Ectodermal cell (in vitro differentiated cells): ENCODE data around the gene LRRC3.

Experiments
- H3K27ac ChIP-seq: 2 replicates; pipeline ENCODE4 v1.7.0; 2013; ENCODE audit warnings: mild to moderate bottlenecking, low read depth, low read length; ENCODE audit not compliant: insufficient read depth, poor library complexity, severe bottlenecking
- H3K27me3 ChIP-seq: 2 replicates; pipeline ENCODE4 v1.7.0; 2013; ENCODE audit warnings: mild to moderate bottlenecking, low read length; ENCODE audit not compliant: insufficient read depth, control insufficient read depth, poor library complexity, severe bottlenecking
- H3K36me3 ChIP-seq: one replicate; pipeline ENCODE4 v1.7.0; 2013; ENCODE audit warnings: low read length; ENCODE audit not compliant: control insufficient read depth, insufficient read depth
- H3K4me1 ChIP-seq: one replicate; pipeline ENCODE4 v1.7.0; 2013; ENCODE audit warnings: low read length; ENCODE audit not compliant: control insufficient read depth, insufficient read depth
- H3K4me3 ChIP-seq: 2 replicates; pipeline ENCODE4 v1.7.0; 2013; ENCODE audit warnings: low read depth, low read length, control low read depth; ENCODE audit not compliant: insufficient read depth
- H3K9me3 ChIP-seq: 2 replicates; pipeline ENCODE4 v1.7.0; 2013; ENCODE audit warnings: mild to moderate bottlenecking, low read length, moderate library complexity; ENCODE audit not compliant: control insufficient read depth
- whole genome bisulfite sequencing, 2 experiments: methylation state at CpG; one replicate each; pipeline ENCODE4 v1.1.7; 2013; ENCODE audit warnings: missing lambda C conversion rate in 2 of 2; 5-methylcytosine and 5-hydroxymethylcytosine counted together

The LRRC3 gene

GRCh38 chr21:44489962-44490361, 34.7 kb downstream of the LRRC3 start:
- no peaks in the 10 kb centered on the region for H3K9me3 ChIP-seq
- no peak overlapping the region for H3K27ac ChIP-seq
- no peaks in the 10 kb centered on the region for H3K27me3 ChIP-seq
- WGBS, 2 experiments, result 45% methylated on average over 7 of the region's 7 CpGs
- no peaks in the 10 kb centered on the region for H3K36me3 ChIP-seq
- no peak overlapping the region for H3K4me3 ChIP-seq
- no peaks in the 10 kb centered on the region for H3K4me1 ChIP-seq

GRCh38 chr21:44490405-44490804, 35.1 kb downstream of the LRRC3 start:
- H3K4me1 ChIP-seq, result no peaks in the 10 kb centered on the region
- 94% methylated on average over 19 of the region's 19 CpGs for WGBS, 2 experiments
- no peaks in the 10 kb centered on the region for H3K9me3 ChIP-seq
- no peaks in the 10 kb centered on the region for H3K27me3 ChIP-seq
- H3K27ac ChIP-seq, result no peak overlapping the region
- H3K4me3 ChIP-seq, result no peak overlapping the region
- no peaks in the 10 kb centered on the region for H3K36me3 ChIP-seq

- Histone ChIP-seq H3K27me3 (no peaks in the 10 kb centered on the region), H3K27ac (no peak overlapping the region), H3K4me1 (no peaks in the 10 kb centered on the region), H3K4me3 (no peak overlapping the region), H3K36me3 (no peaks in the 10 kb centered on the region), H3K9me3 (no peaks in the 10 kb centered on the region)
- WGBS, 2 experiments, result 91 to 95% methylated on average over 9 of the region's 9 CpGs
Measured at GRCh38 chr21:44490816-44491215, 35.5 kb downstream of the LRRC3 start.

GRCh38 chr21:44492567-44493385, 37.5 kb downstream of the LRRC3 start:
- no peak overlapping the region for H3K27ac ChIP-seq
- no peaks in the 10 kb centered on the region for H3K27me3 ChIP-seq
- peaks cover 16% of the 10 kb centered on the region for H3K4me1 ChIP-seq
- no peak overlapping the region for H3K4me3 ChIP-seq
- no peaks in the 10 kb centered on the region for H3K9me3 ChIP-seq
- 92 to 96% methylated on average over 9 of the region's 9 CpGs for WGBS, 2 experiments
- no peaks in the 10 kb centered on the region for H3K36me3 ChIP-seq

- WGBS, 2 experiments, result 93 to 95% methylated on average over 17 of the region's 17 CpGs
- H3K27ac ChIP-seq, result no peak overlapping the region
- H3K9me3 ChIP-seq, result no peaks in the 10 kb centered on the region
- peaks cover 18% of the 10 kb centered on the region for H3K4me1 ChIP-seq
- no peaks in the 10 kb centered on the region for H3K27me3 ChIP-seq
- H3K36me3 ChIP-seq, result no peaks in the 10 kb centered on the region
- H3K4me3 ChIP-seq, result no peak overlapping the region
Measured at GRCh38 chr21:44494418-44494817, 39.1 kb downstream of the LRRC3 start.

- no peaks in the 10 kb centered on the region for H3K9me3 ChIP-seq
- H3K27ac ChIP-seq, result no peak overlapping the region
- H3K36me3 ChIP-seq, result no peaks in the 10 kb centered on the region
- no peaks in the 10 kb centered on the region for H3K27me3 ChIP-seq
- no peak overlapping the region for H3K4me3 ChIP-seq
- 95 to 96% methylated on average over 13 of the region's 13 CpGs for WGBS, 2 experiments
- H3K4me1 ChIP-seq, result peaks cover 18% of the 10 kb centered on the region
Measured at GRCh38 chr21:44494956-44495355, 39.6 kb downstream of the LRRC3 start.

- Histone ChIP-seq H3K27ac (no peak overlapping the region), H3K36me3 (no peaks in the 10 kb centered on the region), H3K4me1 (peaks cover 18% of the 10 kb centered on the region), H3K9me3 (no peaks in the 10 kb centered on the region), H3K27me3 (no peaks in the 10 kb centered on the region), H3K4me3 (no peak overlapping the region)
- 95% methylated on average over 16 of the region's 16 CpGs for WGBS, 2 experiments
Measured at GRCh38 chr21:44495611-44496563, 40.6 kb downstream of the LRRC3 start.

GRCh38 chr21:44496564-44497550, 41.5 kb downstream of the LRRC3 start:
- H3K36me3 ChIP-seq, result no peaks in the 10 kb centered on the region
- no peak overlapping the region for H3K27ac ChIP-seq
- WGBS, 2 experiments, result 49 to 51% methylated on average over 27 of the region's 27 CpGs
- no peaks in the 10 kb centered on the region for H3K27me3 ChIP-seq
- no peak overlapping the region for H3K4me3 ChIP-seq
- H3K9me3 ChIP-seq, result no peaks in the 10 kb centered on the region
- H3K4me1 ChIP-seq, result peaks cover 18% of the 10 kb centered on the region

- H3K4me1 ChIP-seq, result peaks cover 18% of the 10 kb centered on the region
- H3K27ac ChIP-seq, result no peak overlapping the region
- no peak overlapping the region for H3K4me3 ChIP-seq
- H3K27me3 ChIP-seq, result no peaks in the 10 kb centered on the region
- H3K36me3 ChIP-seq, result no peaks in the 10 kb centered on the region
- no peaks in the 10 kb centered on the region for H3K9me3 ChIP-seq
- 76% methylated on average over 6 of the region's 6 CpGs for WGBS, 2 experiments
Measured at GRCh38 chr21:44497703-44498126, 42.4 kb downstream of the LRRC3 start.
